HuH-7.5 (cell line): ENCODE measurements around the gene MET.
"Not testable (repeated sequence)": the region's sequence is repeated elsewhere in the genome, so short reads cannot be mapped to it uniquely, and the experiment has no call there.

Experiments used
- DNase-seq: peaks from one replicate; pipeline ENCODE4 v3.0.0; 2011; ENCODE audit warnings: low spot score

The MET gene

DNA sequence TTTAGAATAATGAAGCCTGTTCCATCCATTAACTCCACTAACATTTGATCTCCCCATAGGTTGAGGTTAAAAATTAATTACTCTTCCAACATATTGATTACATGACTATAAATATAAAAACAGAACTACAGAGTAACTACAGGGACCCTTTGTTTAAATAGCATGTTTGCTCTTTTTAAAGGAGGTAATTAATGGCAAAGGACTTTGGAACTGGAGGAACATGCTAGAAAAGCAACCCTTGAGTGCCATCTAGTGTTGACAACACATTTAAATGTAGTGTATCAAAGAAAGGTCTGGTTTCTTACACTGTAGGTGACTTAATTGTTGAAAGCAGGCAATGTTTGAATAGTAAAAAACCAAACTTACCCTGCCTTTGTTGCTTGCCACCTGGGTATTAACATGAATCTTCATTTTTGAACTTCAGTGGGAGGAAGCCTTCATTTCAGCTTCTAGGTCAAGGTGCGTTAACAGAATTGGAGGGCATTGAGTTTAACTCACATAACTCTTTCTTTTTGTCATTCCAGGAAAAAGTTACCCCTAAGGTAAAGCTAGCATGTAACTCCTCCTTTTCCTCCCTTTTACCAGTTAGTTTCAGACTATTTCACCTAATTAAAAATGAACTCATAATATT lies 137.8 kb downstream of the MET start:
- DNase-seq: no peak

- peak; percentile 28 for DNase-seq
Measured at GRCh38 chr7:116810267-116811116, 138.5 kb downstream of the MET start.

GRCh38 chr7:116811768-116812167 lies 139.8 kb downstream of the MET start:
- DNase-seq: no peak

DNA sequence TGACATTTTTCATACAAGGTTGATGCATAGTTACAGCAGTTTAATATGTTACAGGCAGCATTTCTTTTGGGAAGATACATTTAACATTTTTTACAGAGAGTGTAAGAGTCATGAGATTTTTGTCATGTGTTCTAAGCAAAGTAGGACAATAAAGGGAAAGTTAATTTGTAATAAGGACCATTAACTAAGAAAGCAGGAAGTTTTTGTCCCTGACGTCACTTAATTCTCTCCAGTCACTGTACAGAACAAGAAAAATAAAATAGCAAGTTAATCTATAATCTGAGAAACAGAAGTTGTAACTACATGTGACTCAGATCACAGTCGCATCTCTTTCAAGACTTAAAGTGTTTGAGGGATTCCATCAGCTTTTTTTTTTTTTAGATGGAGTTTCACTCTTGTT lies 140.9 kb downstream of the MET start:
- no peak for DNase-seq

- not testable (repeated sequence) for DNase-seq
Measured at GRCh38 chr7:116813371-116813770, 141.4 kb downstream of the MET start.

DNA sequence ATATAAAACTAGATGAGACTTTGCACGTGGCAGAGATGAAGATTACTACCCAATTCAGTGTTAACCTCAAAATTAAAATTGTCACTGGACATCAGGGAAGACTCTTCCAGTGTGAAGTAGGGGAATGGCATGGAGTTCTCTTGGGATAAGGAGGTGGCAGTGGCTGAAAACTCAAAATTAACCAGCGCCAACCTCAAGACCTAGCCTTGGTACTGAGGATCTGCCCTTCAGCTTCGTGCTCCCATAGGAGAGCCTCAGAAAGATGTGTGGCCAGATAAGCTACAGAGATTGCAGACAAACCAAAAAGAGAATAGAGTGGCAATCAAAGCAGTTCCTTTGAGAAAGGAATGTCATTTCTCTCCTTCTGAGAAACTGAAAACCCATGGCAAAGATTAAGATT lies 143.0 kb downstream of the MET start:
- no peak for DNase-seq

GRCh38 chr7:116820149-116820548 lies 148.2 kb downstream of the MET start:
- DNase-seq: no peak

DNA sequence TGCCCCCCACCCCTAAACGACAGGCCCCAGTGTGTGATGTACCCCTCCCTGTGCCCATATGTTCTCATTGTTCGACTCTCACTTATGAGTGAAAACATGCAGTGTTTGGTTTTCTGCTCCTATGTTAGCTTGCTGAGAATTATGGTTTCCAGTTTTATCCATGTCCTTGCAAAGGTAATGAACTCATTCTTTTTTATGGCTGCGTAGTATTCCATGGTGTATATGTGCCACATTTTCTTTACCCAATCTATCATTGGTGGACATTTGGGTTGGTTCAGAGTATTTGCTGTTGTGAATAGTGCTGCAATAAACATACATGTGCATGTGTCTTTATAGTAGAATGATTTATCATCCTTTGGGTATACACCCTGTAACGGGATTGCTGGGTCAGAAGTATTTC lies 149.7 kb downstream of the MET start:
- DNase-seq: not testable (repeated sequence)

- DNase-seq: no peak
Measured at GRCh38 chr7:116824449-116824848, 152.5 kb downstream of the MET start.

DNA sequence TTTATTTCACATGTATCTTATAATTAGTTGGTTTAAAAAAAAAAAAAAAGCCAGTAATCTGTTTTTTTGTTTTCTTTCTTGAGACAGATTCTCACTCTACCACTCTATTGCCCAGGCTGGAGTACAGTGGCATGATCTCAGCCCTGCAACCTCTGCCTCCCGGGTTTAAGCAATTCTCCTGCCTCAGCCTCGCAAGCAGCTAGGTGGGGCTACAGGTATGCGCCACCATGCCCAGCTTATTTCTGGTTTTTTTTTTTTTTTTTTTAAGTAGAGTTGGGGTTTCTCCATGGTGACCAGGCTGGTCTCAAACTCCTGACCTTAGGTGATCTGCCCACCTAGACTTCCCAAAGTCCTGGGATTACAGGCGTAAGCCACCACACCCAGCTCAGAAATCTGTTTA lies 156.3 kb downstream of the MET start:
- DNase-seq: no peak

DNA sequence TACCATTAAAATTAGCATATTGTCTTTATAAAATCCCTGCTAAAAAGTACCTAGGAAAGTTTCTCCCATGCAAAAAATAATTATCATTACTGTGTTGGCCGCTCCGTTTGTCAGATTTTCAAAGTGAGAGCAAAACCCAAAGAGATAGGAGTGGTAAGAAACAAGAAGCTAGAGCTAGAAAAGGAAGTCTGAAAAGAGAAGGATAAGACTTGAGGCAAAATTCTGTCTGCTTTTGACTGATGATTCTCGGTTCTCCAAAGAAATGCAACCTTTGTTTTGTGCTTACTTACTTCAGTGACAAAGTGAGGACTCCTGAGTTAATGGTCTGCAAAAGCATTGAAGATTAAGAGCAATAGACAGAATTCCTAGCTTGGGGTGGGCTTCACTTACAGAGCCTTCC lies 157.0 kb downstream of the MET start:
- DNase-seq: no peak

GRCh38 chr7:116829493-116829892 lies 157.5 kb downstream of the MET start:
- no peak for DNase-seq

DNA sequence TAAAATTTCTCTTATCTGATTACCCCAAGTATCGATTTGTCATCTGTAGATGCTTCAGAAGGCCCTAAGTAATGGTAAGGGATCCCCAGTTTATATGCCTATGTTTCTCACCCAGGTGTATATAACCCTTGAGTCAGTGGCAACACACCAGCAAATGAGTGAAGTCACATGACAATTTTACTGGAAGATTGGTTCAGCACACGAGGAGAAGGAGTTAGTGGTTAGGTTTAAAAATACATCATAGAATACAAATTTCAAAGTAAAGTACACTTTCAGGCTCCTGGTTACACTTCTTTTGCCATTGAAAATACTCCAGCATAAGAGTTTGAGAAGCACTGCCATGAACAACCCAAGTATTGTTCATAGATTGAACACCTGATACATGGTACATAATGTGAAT lies 160.7 kb downstream of the MET start:
- DNase-seq: no peak

DNA sequence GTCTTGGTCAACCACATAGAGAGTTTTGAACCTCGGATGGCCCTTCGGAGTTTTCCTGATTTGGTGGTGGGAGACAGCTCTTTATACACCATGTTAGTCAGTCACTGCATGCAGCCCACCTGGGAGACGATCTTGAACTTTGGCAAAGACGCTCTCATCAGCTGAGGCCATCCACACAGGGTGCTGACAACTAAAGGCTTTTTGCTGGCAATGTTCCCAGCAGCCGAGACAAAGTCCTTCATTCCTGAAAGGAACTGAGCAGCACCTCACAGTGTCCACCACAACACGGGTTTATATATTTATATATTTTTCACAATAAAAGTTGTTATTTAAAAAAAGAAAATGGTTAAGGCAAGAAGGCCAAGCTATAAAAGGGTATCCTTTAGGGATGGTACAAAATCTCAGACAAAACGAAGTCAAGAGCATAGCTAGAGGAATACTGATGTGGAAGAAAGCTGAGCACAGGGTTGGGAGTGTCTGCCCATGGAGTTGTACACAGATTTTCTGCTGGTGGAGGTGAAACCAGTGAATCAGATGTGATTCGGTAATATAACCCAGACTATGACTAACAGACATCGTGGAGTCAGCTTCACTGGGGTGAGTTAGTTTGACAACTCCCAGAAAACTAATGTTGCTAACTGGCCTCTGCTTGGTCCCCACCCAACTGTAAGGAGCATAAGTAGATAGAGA lies 163.0 kb downstream of the MET start:
- DNase-seq: no peak

- DNase-seq: no peak
Measured at GRCh38 chr7:116836048-116836447, 164.1 kb downstream of the MET start.

DNA sequence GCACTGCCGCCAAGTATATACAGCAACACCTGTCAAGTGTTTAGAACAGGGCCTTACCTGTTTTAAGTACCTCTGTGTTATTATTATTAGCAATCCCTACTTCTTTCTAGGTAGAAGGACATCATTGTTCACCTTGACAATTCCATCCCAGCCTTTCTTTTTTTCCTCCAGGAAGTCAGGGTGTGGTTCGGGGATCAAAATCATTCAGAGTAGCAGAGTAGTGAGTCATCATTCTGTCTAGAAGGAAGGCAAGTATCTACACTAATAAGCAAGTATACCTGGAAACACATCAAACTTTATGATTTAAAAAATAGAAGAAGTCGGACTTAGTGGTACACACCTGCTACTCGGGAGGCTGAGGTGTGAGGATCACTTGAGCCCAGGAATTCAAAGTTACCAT lies 164.9 kb downstream of the MET start:
- no peak for DNase-seq

DNA sequence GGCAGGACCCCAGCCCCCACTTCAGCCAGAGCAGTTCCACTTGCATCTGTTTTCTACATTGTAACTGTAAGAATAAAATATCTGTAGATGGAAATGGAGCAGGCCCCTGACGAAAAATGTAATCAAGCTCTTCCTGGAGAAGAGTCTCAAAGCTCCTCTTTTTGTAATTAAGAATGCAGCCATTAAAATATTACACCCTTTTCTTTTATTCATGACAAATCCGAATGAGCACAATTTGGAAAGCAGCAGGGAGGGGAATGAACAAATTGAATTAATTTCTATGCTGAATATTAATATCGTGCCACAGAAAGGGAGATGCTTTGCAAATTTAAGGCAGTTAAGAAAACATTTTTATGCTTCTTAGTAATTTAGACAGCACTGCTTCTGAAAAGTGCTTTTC lies 165.6 kb downstream of the MET start:
- DNase-seq: no peak

DNA sequence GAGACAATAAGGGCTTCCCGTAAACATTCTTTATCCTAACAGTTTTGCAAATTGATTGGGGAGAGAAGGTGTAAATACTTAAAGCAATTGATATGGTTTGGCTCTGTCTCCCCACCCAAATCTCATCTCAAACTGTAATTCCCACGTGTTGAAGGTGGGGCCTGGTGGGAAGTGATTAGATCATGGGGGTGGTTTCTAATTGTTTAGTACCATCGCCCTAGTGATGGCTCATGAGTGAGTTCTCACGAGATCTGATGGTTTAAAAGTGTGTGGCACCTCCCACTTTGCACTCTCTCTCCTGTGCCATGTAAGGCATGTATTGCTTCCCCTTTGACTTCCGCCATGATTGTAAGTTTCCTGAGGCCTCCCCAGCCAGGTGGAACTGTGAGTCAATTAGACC lies 168.3 kb downstream of the MET start:
- no peak for DNase-seq

DNA sequence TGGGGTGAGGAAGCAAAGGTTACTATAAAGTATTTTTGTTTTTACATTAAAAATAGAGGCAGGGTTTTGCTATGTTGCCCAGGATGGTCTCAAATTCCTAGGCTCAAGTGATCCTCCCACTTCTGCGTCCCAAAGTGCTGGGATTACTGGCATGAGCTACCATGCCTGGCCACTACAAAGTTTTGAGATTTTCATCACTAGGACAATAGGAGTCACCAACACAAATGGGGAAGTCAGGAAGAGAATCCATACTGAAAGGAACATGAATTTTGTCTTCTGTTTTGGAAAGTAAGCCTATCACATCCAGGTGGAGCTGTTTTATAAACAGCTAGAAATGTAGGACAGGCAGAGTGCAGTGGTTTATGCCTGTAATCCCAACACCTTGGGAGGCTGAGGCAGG lies 170.4 kb downstream of the MET start:
- no peak for DNase-seq

DNA sequence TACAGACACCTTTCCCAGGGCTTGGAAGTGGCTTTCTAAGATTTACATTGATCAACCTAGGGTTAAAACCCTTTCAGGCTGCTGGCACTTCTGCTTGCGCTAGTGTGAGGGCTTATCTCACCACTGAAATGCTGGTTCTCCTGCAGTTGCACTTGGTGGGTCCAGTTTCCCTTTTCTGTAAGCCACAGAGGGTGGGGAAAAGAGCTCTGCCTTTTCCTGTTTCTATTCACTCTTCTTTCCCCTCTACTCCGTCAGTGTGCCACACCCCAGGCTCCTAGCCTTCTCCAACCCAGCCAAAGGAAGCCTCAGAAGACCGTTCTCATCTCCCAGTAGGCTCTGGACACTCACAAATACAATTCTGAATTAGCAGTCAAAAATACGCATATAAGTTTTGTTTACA lies 171.4 kb downstream of the MET start:
- DNase-seq: no peak
